ENCODE results near the gene GPR156. TPM values are rescaled to one million over a fixed set of nuclear protein-coding genes. Genes with fewer than 3 reads are reported as not detected.

GPR156 gene
- total and polyA plus RNA-seq, 4 donors = 0.08 to 0.71 (median 0.41) TPM

DNA sequence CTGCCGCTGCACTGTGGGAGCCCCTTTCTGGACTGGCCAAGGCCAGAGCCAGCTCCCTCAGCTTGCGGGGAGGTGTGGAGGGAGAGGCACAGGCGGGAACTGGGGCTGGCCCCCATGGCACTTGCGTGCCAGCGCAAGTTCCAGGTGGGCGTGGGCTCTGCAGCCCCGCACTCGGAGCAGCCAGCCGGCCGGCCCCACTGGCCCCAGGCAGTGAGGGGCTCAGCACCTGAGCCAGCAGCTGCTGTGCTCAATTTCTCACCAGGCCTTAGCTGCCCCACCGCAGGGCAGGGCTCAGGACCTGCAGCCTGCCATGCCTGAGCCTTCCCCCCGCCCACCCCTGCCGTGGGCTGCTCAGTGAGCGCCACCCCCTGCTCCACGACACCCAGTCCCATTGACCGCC lies 4.6 kb upstream of the GPR156 start:
- WGBS, 2 donors = 84 to 97% methylated on average over 16 of the region's 16 CpGs

DNA sequence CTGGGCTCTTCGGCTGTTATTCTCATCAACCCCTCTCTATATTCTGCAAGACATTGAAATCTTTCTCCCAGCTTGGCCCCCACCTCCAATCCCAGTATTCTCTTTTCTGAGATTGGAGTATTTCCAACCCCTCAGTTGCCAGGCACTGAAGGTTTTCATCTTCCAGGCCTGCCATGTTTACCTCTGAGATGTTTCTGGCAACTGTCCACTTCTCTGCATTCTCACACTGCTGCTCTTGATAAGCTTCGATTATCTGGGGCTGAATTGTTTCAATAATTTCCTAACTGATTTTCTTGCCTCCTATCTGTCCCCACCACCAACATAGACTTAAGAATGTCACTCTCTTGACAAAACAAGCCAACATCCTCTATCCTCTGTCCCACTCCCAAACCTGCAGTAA lies 1.4 kb upstream of the GPR156 start:
- no peaks in the 10 kb centered on the region for H3K36me3 ChIP-seq (ENCODE audit: control insufficient read depth in 4 of 4, insufficient read depth in 4 of 4, low read length in 4 of 4)
- no peak overlapping the region for H3K4me3 ChIP-seq
- 49 to 77% methylated on average over 2 of the region's 2 CpGs for WGBS, 2 donors
- H3K9ac ChIP-seq (ENCODE audit: insufficient read depth in 1 of 2, low read length in 2 of 2) = no peak overlapping the region
- no peak overlapping the region for H3K27ac ChIP-seq (ENCODE audit: low read depth in 1 of 2, low read length in 1 of 2)
- no peak for ATAC-seq (ENCODE audit: insufficient read depth, low FRiP score)
- H3K4me1 ChIP-seq (ENCODE audit: control insufficient read depth in 5 of 5, insufficient read depth in 5 of 5, low read length in 5 of 5) = peaks cover 0 to 12% (median 0%) of the 10 kb centered on the region in 5 donors
- peak in 1 of 3 donors; percentile 16 for DNase-seq
- H3K27me3 ChIP-seq (ENCODE audit: control insufficient read depth in 3 of 3, insufficient read depth in 3 of 3, low read length in 2 of 3) = peaks cover 0 to 3% (median 2%) of the 10 kb centered on the region in 3 donors
- peaks cover 0 to 2% (median 0%) of the 10 kb centered on the region in 4 donors for H3K9me3 ChIP-seq (ENCODE audit: control insufficient read depth in 4 of 4, insufficient read depth in 3 of 4, low read length in 3 of 4)
- no peak for TF ChIP-seq CTCF (IDR thresholded peaks at IDR 0.05; ENCODE audit: control extremely low read depth, extremely low read depth)

More for the DNA sequence above, 4.6 kb upstream of the GPR156 start:
- Histone ChIP-seq H3K4me3 (no peak overlapping the region), H3K9ac (ENCODE audit: insufficient read depth in 1 of 2, low read length in 2 of 2) (no peak overlapping the region), H3K36me3 (ENCODE audit: control insufficient read depth in 4 of 4, insufficient read depth in 4 of 4, low read length in 4 of 4) (no peaks in the 10 kb centered on the region), H3K27ac (ENCODE audit: low read depth in 1 of 2, low read length in 1 of 2) (no peak overlapping the region), H3K4me1 (ENCODE audit: control insufficient read depth in 5 of 5, insufficient read depth in 5 of 5, low read length in 5 of 5) (peaks cover 0 to 9% (median 0%) of the 10 kb centered on the region in 5 donors), H3K9me3 (ENCODE audit: control insufficient read depth in 4 of 4, insufficient read depth in 3 of 4, low read length in 3 of 4) (peaks cover 0 to 2% (median 0%) of the 10 kb centered on the region in 4 donors), H3K27me3 (ENCODE audit: control insufficient read depth in 3 of 3, insufficient read depth in 3 of 3, low read length in 2 of 3) (peaks cover 0 to 3% (median 0%) of the 10 kb centered on the region in 3 donors)
- no peak for ATAC-seq (ENCODE audit: insufficient read depth, low FRiP score)
- no peak for DNase-seq
- TF ChIP-seq CTCF (IDR thresholded peaks at IDR 0.05; ENCODE audit: control extremely low read depth, extremely low read depth) = no peak

DNA sequence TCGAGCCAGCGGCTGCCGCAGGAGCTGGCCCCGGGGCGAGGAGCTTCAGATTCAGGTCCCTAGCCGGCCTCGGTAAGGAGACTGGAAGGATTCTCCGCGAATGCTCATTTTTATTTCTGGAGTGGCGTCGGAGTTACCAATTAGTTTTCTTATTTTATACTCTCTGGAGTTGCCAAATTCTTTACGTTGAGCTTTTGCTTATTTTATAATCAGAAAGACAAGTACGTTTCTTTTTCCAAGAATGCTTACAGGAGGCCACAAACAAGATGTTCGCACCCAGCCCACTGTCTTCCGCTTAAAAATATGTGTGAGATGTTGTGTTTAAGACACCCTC lies 453 bp upstream of the GPR156 start:
- no peak overlapping the region for H3K9ac ChIP-seq (ENCODE audit: insufficient read depth in 1 of 2, low read length in 2 of 2)
- no peaks in the 10 kb centered on the region for H3K36me3 ChIP-seq (ENCODE audit: control insufficient read depth in 4 of 4, insufficient read depth in 4 of 4, low read length in 4 of 4)
- H3K9me3 ChIP-seq (ENCODE audit: control insufficient read depth in 4 of 4, insufficient read depth in 3 of 4, low read length in 3 of 4) = peaks cover 0 to 2% (median 0%) of the 10 kb centered on the region in 4 donors
- ATAC-seq (ENCODE audit: insufficient read depth, low FRiP score) (no peak), DNase-seq (no peak)
- no peak overlapping the region for H3K4me3 ChIP-seq
- peaks cover 0 to 3% (median 2%) of the 10 kb centered on the region in 3 donors for H3K27me3 ChIP-seq (ENCODE audit: control insufficient read depth in 3 of 3, insufficient read depth in 3 of 3, low read length in 2 of 3)
- TF ChIP-seq CTCF (IDR thresholded peaks at IDR 0.05; ENCODE audit: control extremely low read depth, extremely low read depth) = no peak
- WGBS, 2 donors = 34 to 40% methylated on average over 15 of the region's 15 CpGs
- H3K4me1 ChIP-seq (ENCODE audit: control insufficient read depth in 5 of 5, insufficient read depth in 5 of 5, low read length in 5 of 5) = peaks cover 0 to 12% (median 0%) of the 10 kb centered on the region in 5 donors
- no peak overlapping the region for H3K27ac ChIP-seq (ENCODE audit: low read depth in 1 of 2, low read length in 1 of 2)

GRCh38 chr3:120281261-120281660 lies 3.8 kb downstream of the GPR156 start:
- Histone ChIP-seq H3K36me3 (ENCODE audit: control insufficient read depth in 4 of 4, insufficient read depth in 4 of 4, low read length in 4 of 4) (no peaks in the 10 kb centered on the region), H3K9me3 (ENCODE audit: control insufficient read depth in 4 of 4, insufficient read depth in 3 of 4, low read length in 3 of 4) (no peaks in the 10 kb centered on the region), H3K4me3 (no peak overlapping the region), H3K4me1 (ENCODE audit: control insufficient read depth in 5 of 5, insufficient read depth in 5 of 5, low read length in 5 of 5) (peaks cover 0 to 12% (median 0%) of the 10 kb centered on the region in 5 donors), H3K27ac (ENCODE audit: low read depth in 1 of 2, low read length in 1 of 2) (no peak overlapping the region), H3K27me3 (ENCODE audit: control insufficient read depth in 3 of 3, insufficient read depth in 3 of 3, low read length in 2 of 3) (peaks cover 0 to 2% (median 0%) of the 10 kb centered on the region in 3 donors), H3K9ac (ENCODE audit: insufficient read depth in 1 of 2, low read length in 2 of 2) (no peak overlapping the region)
- DNase-seq (no peak), ATAC-seq (ENCODE audit: insufficient read depth, low FRiP score) (no peak)
- 90% methylated on average over 3 of the region's 3 CpGs for WGBS, 2 donors
- no peak for TF ChIP-seq CTCF (IDR thresholded peaks at IDR 0.05; ENCODE audit: control extremely low read depth, extremely low read depth)
